GM21723 (cell line): Measurements from ENCODE around the gene KIF5C.

Experiments used
- ATAC-seq: cut with Tn5 transposase; IDR thresholded peaks from one replicate; pipeline ENCODE4 v1.9.1; 2021; ENCODE audit warnings: mild to moderate bottlenecking, moderate library complexity; ENCODE audit not compliant: unreplicated experiment

KIF5C gene

GRCh38 chr2:148984449-148984848 is 109.4 kb downstream of the KIF5C start:
- no peak for ATAC-seq

- ATAC-seq: no peak
Observed at GRCh38 chr2:148987286-148987685, 112.3 kb downstream of the KIF5C start.

GRCh38 chr2:148988337-148988736 is 113.3 kb downstream of the KIF5C start:
- no peak for ATAC-seq

- ATAC-seq: peak; percentile 98
Observed at GRCh38 chr2:148989882-148990493, 115.0 kb downstream of the KIF5C start.

- no peak for ATAC-seq
Observed at GRCh38 chr2:148990968-148991367, 115.9 kb downstream of the KIF5C start.

- ATAC-seq: no peak
Observed at GRCh38 chr2:148992448-148992847, 117.4 kb downstream of the KIF5C start.

- no peak for ATAC-seq
Observed at GRCh38 chr2:148993351-148993750, 118.3 kb downstream of the KIF5C start.

- no peak for ATAC-seq
Observed at GRCh38 chr2:148994341-148994740, 119.3 kb downstream of the KIF5C start.

GRCh38 chr2:148996805-148997204 is 121.8 kb downstream of the KIF5C start:
- no peak for ATAC-seq

- ATAC-seq: no peak
Observed at GRCh38 chr2:148998165-148998830, 123.3 kb downstream of the KIF5C start.

- no peak for ATAC-seq
Observed at GRCh38 chr2:148998831-148999200, 123.8 kb downstream of the KIF5C start.

- ATAC-seq: no peak
Observed at GRCh38 chr2:148999451-148999921, 124.5 kb downstream of the KIF5C start.

- no peak for ATAC-seq
Observed at GRCh38 chr2:149000158-149000938, 125.3 kb downstream of the KIF5C start.

GRCh38 chr2:149001496-149001895 is 126.5 kb downstream of the KIF5C start:
- ATAC-seq: no peak

- ATAC-seq: no peak
Observed at GRCh38 chr2:149002378-149002890, 127.4 kb downstream of the KIF5C start.

GRCh38 chr2:149002891-149003740 is 128.1 kb downstream of the KIF5C start:
- no peak for ATAC-seq

GRCh38 chr2:149004836-149005235 is 129.8 kb downstream of the KIF5C start:
- ATAC-seq: no peak

- no peak for ATAC-seq
Observed at GRCh38 chr2:149005471-149006077, 130.5 kb downstream of the KIF5C start.

GRCh38 chr2:149006883-149007543 is 132.0 kb downstream of the KIF5C start:
- ATAC-seq: no peak

GRCh38 chr2:149008381-149008780 is 133.4 kb downstream of the KIF5C start:
- ATAC-seq: no peak
